Neuronal stem cell (in vitro differentiated cells): ENCODE data around the gene INSC.

Experiments
- DNase-seq: peaks from one replicate; pipeline ENCODE4 v3.0.0-alpha.2; 2013; ENCODE audit warnings: low spot score
- H2AFZ ChIP-seq: one replicate; pipeline ENCODE4 v1.6.1; 2013; ENCODE audit warnings: mild to moderate bottlenecking, low read length, inconsistent platforms
- H2AK5ac ChIP-seq: 2 replicates; pipeline ENCODE4 v1.6.1; 2013; ENCODE audit warnings: low read depth, mild to moderate bottlenecking, inconsistent platforms, low read length, moderate library complexity, mixed read lengths
- H2BK120ac ChIP-seq: 2 replicates; pipeline ENCODE4 v1.6.1; 2013; ENCODE audit warnings: low read depth, mild to moderate bottlenecking, inconsistent platforms, low read length, moderate library complexity, mixed read lengths
- H2BK12ac ChIP-seq: one replicate; pipeline ENCODE4 v1.6.1; 2013; ENCODE audit warnings: low read length, inconsistent platforms
- H2BK15ac ChIP-seq: 2 replicates; pipeline ENCODE4 v1.6.1; 2013; ENCODE audit warnings: mild to moderate bottlenecking, low read length, inconsistent platforms, mixed read lengths
- H2BK5ac ChIP-seq: one replicate; pipeline ENCODE4 v1.6.1; 2013; ENCODE audit warnings: inconsistent platforms, mild to moderate bottlenecking, low read length, moderate library complexity
- H3K14ac ChIP-seq: one replicate; pipeline ENCODE4 v1.6.1; 2013; ENCODE audit warnings: low read length, inconsistent platforms
- H3K18ac ChIP-seq: 2 replicates; pipeline ENCODE4 v1.6.1; 2013; ENCODE audit warnings: low read length, inconsistent platforms
- H3K23ac ChIP-seq: 2 replicates; pipeline ENCODE4 v1.6.1; 2013; ENCODE audit warnings: low read depth, mild to moderate bottlenecking, mixed read lengths, low read length, inconsistent platforms; ENCODE audit not compliant: poor library complexity
- H3K27ac ChIP-seq: replicated peaks from 3 replicates; pipeline ENCODE4 v1.5.1; 2013; ENCODE audit warnings: low read length, inconsistent platforms
- H3K27me3 ChIP-seq, 3 experiments: 2 replicates each; pipeline ENCODE4 v1.6.1; 2013; ENCODE audit warnings: low read length in 3 of 3, mild to moderate bottlenecking in 2 of 3, inconsistent platforms in 1 of 3, low read depth in 1 of 3, mixed read lengths in 1 of 3, moderate library complexity in 1 of 3; ENCODE audit not compliant: control insufficient read depth in 3 of 3, insufficient read depth in 3 of 3
- H3K36me3 ChIP-seq, 2 donors: replicated peaks in 1 of 2; 2 replicates each; pipeline ENCODE4 v1.6.1; 2013; ENCODE audit warnings: low read length in 2 of 2; ENCODE audit not compliant: control insufficient read depth in 2 of 2, insufficient read depth in 2 of 2
- H3K4ac ChIP-seq: 2 replicates; pipeline ENCODE4 v1.6.1; 2013; ENCODE audit warnings: inconsistent platforms, mild to moderate bottlenecking, low read length, moderate library complexity
- H3K4me1 ChIP-seq, 2 donors: 1 replicate in 1 of 2; 2 replicates in 1 of 2; pipeline ENCODE4 v1.6.1; 2013; ENCODE audit warnings: low read length in 2 of 2, low read depth in 1 of 2; ENCODE audit not compliant: control insufficient read depth in 2 of 2, insufficient read depth in 1 of 2
- H3K4me2 ChIP-seq: one replicate; pipeline ENCODE4 v1.6.1; 2013; ENCODE audit warnings: mild to moderate bottlenecking, low read length, inconsistent platforms; ENCODE audit not compliant: insufficient read depth, poor library complexity, severe bottlenecking
- H3K4me3 ChIP-seq, 2 donors: 2 replicates each; pipeline ENCODE4 v1.5.1; 2013; ENCODE audit warnings: low read length in 2 of 2, mild to moderate bottlenecking in 2 of 2, inconsistent platforms in 1 of 2, moderate library complexity in 1 of 2
- H3K79me1 ChIP-seq: one replicate; pipeline ENCODE4 v1.6.1; 2013; ENCODE audit warnings: low read depth, mild to moderate bottlenecking, inconsistent platforms, low read length, moderate library complexity
- H3K9ac ChIP-seq: one replicate; pipeline ENCODE4 v1.6.1; 2013; ENCODE audit warnings: mild to moderate bottlenecking, low read depth, low read length, inconsistent platforms; ENCODE audit not compliant: poor library complexity
- H3K9me3 ChIP-seq, 2 donors: replicated peaks in 1 of 2; 2 replicates each; pipeline versions ENCODE3 to v1.6.1; 2013; ENCODE audit warnings: low read length in 2 of 2, mild to moderate bottlenecking in 2 of 2, inconsistent platforms in 1 of 2, low read depth in 1 of 2, mixed read lengths in 1 of 2, moderate library complexity in 1 of 2; ENCODE audit not compliant: control insufficient read depth in 2 of 2, insufficient read depth in 1 of 2
- H4K8ac ChIP-seq: one replicate; pipeline ENCODE4 v1.6.1; 2013; ENCODE audit warnings: low read depth, mild to moderate bottlenecking, inconsistent platforms, low read length, moderate library complexity
- H4K91ac ChIP-seq: one replicate; pipeline ENCODE4 v1.6.1; 2013; ENCODE audit warnings: low read length, low read depth, mild to moderate bottlenecking, inconsistent platforms; ENCODE audit not compliant: poor library complexity
- WGBS, 2 donors: extraction: QIAGEN DNeasy Blood & Tissue Kit; methylation state at CpG; one replicate each; pipeline ENCODE4 v1.1.7; 2013; ENCODE audit warnings: missing lambda C conversion rate in 2 of 2, mixed read lengths in 1 of 2; ENCODE audit not compliant: insufficient read length in 2 of 2, insufficient replicate concordance in 1 of 2; ENCODE audit errors: extremely low coverage in 2 of 2; 5-methylcytosine and 5-hydroxymethylcytosine counted together

The INSC gene

DNA sequence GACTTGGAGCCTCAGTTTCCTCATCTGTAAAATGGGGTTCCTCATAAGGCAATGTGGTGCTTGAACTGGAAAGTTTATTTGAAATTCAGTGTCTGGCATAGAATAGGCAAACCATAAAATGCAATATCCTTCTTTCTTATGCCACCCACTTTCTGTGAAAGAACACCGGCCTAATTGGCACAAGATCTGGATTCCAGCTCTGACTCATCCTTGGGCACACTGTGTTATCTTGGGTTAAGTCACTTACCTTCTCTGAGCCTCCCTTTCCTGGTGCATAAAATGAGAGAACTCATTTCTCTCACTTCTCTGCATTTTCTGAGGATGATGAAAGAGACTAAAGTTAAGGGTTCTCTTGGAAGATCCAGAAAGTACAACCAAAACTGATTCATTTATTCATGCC, 5.1 kb downstream of the INSC start:
- Histone ChIP-seq H3K4ac (no peak overlapping the region), H2BK5ac (no peak overlapping the region), H3K23ac (no peak overlapping the region), H2AK5ac (no peak overlapping the region), H3K36me3 (no peaks in the 10 kb centered on the region), H3K4me3 (no peak overlapping the region), H3K14ac (no peak overlapping the region), H2AFZ (no peak overlapping the region), H2BK15ac (no peak overlapping the region), H3K18ac (no peak overlapping the region), H3K79me1 (no peaks in the 10 kb centered on the region), H2BK120ac (no peak overlapping the region), H3K27me3 (peaks cover 0 to 14% (median 6%) of the 10 kb centered on the region in 3 experiments), H3K9ac (no peak overlapping the region), H3K4me1 (peaks cover 0 to 11% of the 10 kb centered on the region in 2 donors), H3K4me2 (no peak overlapping the region), H4K8ac (no peak overlapping the region), H3K27ac (no peak overlapping the region), H2BK12ac (no peak overlapping the region), H3K9me3 (no peaks in the 10 kb centered on the region), H4K91ac (no peak overlapping the region)
- no peak for DNase-seq
- no CpG with 5 or more reads among the region's 1 CpG for WGBS, 2 donors

DNA sequence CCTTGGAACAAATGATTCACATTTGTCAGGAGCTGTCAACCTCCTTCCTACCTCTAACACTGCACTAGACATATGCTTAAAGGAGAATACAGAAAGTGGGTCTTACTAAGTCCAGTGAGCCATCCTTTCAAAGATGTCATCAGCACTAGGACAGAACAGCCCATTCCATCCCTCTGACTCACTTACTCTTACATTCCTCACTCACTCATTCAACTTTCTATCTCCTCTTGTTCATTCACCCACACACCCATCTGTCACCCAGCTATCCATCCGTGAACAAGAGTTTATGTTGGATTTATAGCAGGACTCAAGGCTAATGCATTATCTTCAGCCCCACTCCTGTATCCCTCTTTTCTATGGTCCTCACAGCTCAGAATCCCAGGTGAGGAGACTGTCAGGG, 9.1 kb downstream of the INSC start:
- no peak overlapping the region for H2AK5ac ChIP-seq
- H3K18ac ChIP-seq, result no peak overlapping the region
- peaks cover 0 to 15% of the 10 kb centered on the region in 2 donors for H3K4me1 ChIP-seq
- H2AFZ ChIP-seq, result no peak overlapping the region
- H2BK15ac ChIP-seq, result no peak overlapping the region
- H3K4me3 ChIP-seq, result no peak overlapping the region
- H3K4me2 ChIP-seq, result no peak overlapping the region
- no peak overlapping the region for H4K91ac ChIP-seq
- H3K36me3 ChIP-seq, result no peaks in the 10 kb centered on the region
- no peak overlapping the region for H3K9ac ChIP-seq
- H4K8ac ChIP-seq, result no peak overlapping the region
- no peak overlapping the region for H3K23ac ChIP-seq
- no peaks in the 10 kb centered on the region for H3K9me3 ChIP-seq
- no peak overlapping the region for H3K27ac ChIP-seq
- no peak overlapping the region for H2BK5ac ChIP-seq
- no peak overlapping the region for H3K4ac ChIP-seq
- WGBS, 2 donors, result no CpG with 5 or more reads among the region's 1 CpG
- no peaks in the 10 kb centered on the region for H3K79me1 ChIP-seq
- no peak overlapping the region for H3K14ac ChIP-seq
- H3K27me3 ChIP-seq, result no peaks in the 10 kb centered on the region
- no peak for DNase-seq
- no peak overlapping the region for H2BK12ac ChIP-seq
- H2BK120ac ChIP-seq, result no peak overlapping the region

DNA sequence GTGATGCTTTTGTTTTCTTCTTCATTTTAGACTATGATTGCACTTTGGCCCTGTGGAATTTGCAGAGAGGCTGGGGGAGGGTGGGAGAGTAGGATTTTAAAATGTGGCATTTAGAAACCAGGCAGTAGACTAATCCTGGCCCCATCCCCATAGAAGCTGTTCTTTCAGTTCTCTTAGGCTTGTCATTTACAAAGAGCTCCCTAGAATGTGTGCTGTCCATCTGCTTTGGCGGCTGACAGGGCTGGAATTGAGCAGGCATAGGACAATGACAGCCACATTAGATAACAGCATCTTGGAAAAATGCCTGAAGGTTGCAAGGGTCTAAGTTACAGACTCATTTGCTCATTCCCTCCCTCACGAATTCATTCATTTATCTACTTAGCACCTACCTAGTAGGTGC, 9.8 kb downstream of the INSC start:
- no peaks in the 10 kb centered on the region for H3K9me3 ChIP-seq
- no peak overlapping the region for H4K8ac ChIP-seq
- no peak overlapping the region for H3K23ac ChIP-seq
- H3K36me3 ChIP-seq, result no peaks in the 10 kb centered on the region
- H2BK120ac ChIP-seq, result no peak overlapping the region
- H2BK12ac ChIP-seq, result no peak overlapping the region
- no peaks in the 10 kb centered on the region for H3K27me3 ChIP-seq
- no peak overlapping the region for H3K9ac ChIP-seq
- H2BK15ac ChIP-seq, result no peak overlapping the region
- H4K91ac ChIP-seq, result no peak overlapping the region
- H3K4me3 ChIP-seq, result no peak overlapping the region
- H2AFZ ChIP-seq, result no peak overlapping the region
- H2BK5ac ChIP-seq, result no peak overlapping the region
- H3K4me1 ChIP-seq, result peaks cover 0 to 15% of the 10 kb centered on the region in 2 donors
- DNase-seq, result no peak
- H2AK5ac ChIP-seq, result no peak overlapping the region
- H3K27ac ChIP-seq, result no peak overlapping the region
- H3K79me1 ChIP-seq, result no peaks in the 10 kb centered on the region
- H3K18ac ChIP-seq, result no peak overlapping the region
- no CpG with 5 or more reads among the region's 2 CpGs for WGBS, 2 donors
- no peak overlapping the region for H3K14ac ChIP-seq
- no peak overlapping the region for H3K4ac ChIP-seq
- no peak overlapping the region for H3K4me2 ChIP-seq

DNA sequence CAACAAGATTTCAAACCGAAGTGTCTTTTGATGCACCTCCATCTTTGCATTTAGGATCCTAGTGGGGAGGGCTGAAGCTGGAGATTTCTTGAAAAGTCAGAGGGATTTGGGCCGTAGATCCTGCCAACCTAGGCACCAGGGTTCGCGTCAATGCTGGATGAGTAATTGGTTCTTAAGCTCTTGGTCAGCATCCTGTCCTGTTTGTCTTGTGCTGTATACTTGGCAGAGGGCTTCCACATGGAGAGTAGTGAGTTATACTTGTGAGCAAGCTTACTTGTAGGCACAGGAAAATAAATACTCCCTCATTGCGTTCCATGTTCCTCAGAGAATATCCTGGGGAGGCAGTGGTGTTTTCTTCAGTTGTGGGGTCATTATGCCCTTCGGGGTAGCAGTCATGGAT, 12.6 kb downstream of the INSC start:
- Histone ChIP-seq H3K14ac (no peak overlapping the region), H3K9ac (no peak overlapping the region), H2BK15ac (no peak overlapping the region), H2BK5ac (no peak overlapping the region), H2BK12ac (no peak overlapping the region), H2AK5ac (no peak overlapping the region), H3K79me1 (no peaks in the 10 kb centered on the region), H3K4me1 (peaks cover 0 to 16% of the 10 kb centered on the region in 2 donors), H3K27ac (no peak overlapping the region), H4K91ac (no peak overlapping the region), H3K27me3 (no peaks in the 10 kb centered on the region), H3K18ac (no peak overlapping the region), H3K36me3 (no peaks in the 10 kb centered on the region), H3K4me3 (no peak overlapping the region), H3K9me3 (no peaks in the 10 kb centered on the region), H2AFZ (no peak overlapping the region), H2BK120ac (no peak overlapping the region), H3K4me2 (no peak overlapping the region), H3K23ac (no peak overlapping the region), H4K8ac (no peak overlapping the region), H3K4ac (no peak overlapping the region)
- WGBS, 2 donors, result no CpG with 5 or more reads among the region's 6 CpGs
- DNase-seq, result no peak
